Measurements from ENCODE around the gene WBP2. TPM values are rescaled to one million over a fixed set of nuclear protein-coding genes. Genes with fewer than 3 reads are reported as not detected.

Gene WBP2
- polyA plus RNA-seq, 1 donor from 2014 or later, result 21.7 TPM

Other genes with a start within 250 kb of the WBP2 start
- 0.59 TPM in 1 of 2 replicates, not detected in the other for gene SMIM5, start 221.9 kb downstream of the WBP2 start, polyA plus RNA-seq
- gene RECQL5, start 188.2 kb downstream of the WBP2 start, polyA plus RNA-seq, result 9.6 and 15.7 TPM in 2 replicates
- 129 and 156 TPM in 2 replicates for gene SAP30BP, start 188.0 kb downstream of the WBP2 start, polyA plus RNA-seq
- not detected in 2 replicates for gene ITGB4, start 133.9 kb downstream of the WBP2 start, polyA plus RNA-seq
- 4.8 TPM in 2 replicates for gene GALK1, start 90.1 kb downstream of the WBP2 start, polyA plus RNA-seq
- gene UNK, start 70.5 kb downstream of the WBP2 start, polyA plus RNA-seq, result 28.1 and 29.9 TPM in 2 replicates
- 1.2 and 6.9 TPM in 2 replicates for gene UNC13D, start 10.9 kb downstream of the WBP2 start, polyA plus RNA-seq
- gene TRIM47, start 23.2 kb upstream of the WBP2 start, polyA plus RNA-seq, result 0.54 and 0.67 TPM in 2 replicates
- gene TRIM65, start 41.6 kb upstream of the WBP2 start, polyA plus RNA-seq, result 1.5 and 1.7 TPM in 2 replicates
- 91.2 and 115 TPM in 2 replicates for gene MRPL38, start 49.5 kb upstream of the WBP2 start, polyA plus RNA-seq
- gene FBF1, start 85.7 kb upstream of the WBP2 start, polyA plus RNA-seq, result 11.7 and 13.5 TPM in 2 replicates
- gene ACOX1, start 123.8 kb upstream of the WBP2 start, polyA plus RNA-seq, result 30.1 and 31.2 TPM in 2 replicates
- gene TEN1, start 123.9 kb upstream of the WBP2 start, polyA plus RNA-seq, result 33.1 and 41.3 TPM in 2 replicates
- 29.2 and 42.8 TPM in 2 replicates for gene CDK3, start 145.5 kb upstream of the WBP2 start, polyA plus RNA-seq
- gene EVPL, start 172.0 kb upstream of the WBP2 start, polyA plus RNA-seq, result not detected in 2 replicates
- 22.3 and 26.3 TPM in 2 replicates for gene SRP68, start 217.2 kb upstream of the WBP2 start, polyA plus RNA-seq
- gene GALR2, start 219.4 kb upstream of the WBP2 start, polyA plus RNA-seq, result not detected in 2 replicates
- gene ZACN, start 223.8 kb upstream of the WBP2 start, polyA plus RNA-seq, result 0.10 TPM in 1 of 2 replicates, not detected in the other
- 146 and 180 TPM in 2 replicates for gene EXOC7, start 248.5 kb upstream of the WBP2 start, polyA plus RNA-seq